OCI-M1 (cell line): Measurements from ENCODE around the gene SFXN3.

ENCODE experiments used
- DNase-seq: peaks from one replicate; lab custom pipeline; 2025; lab: John Stamatoyannopoulos, UW

SFXN3 gene

GRCh38 chr10:101000127-101000914 lies 30.7 kb upstream of the SFXN3 start:
- peak; percentile 41 for DNase-seq

GRCh38 chr10:101000915-101001658 lies 29.9 kb upstream of the SFXN3 start:
- DNase-seq = no peak

- DNase-seq = no peak
Observed at GRCh38 chr10:101001659-101002035, 29.4 kb upstream of the SFXN3 start.

GRCh38 chr10:101002456-101002855 lies 28.6 kb upstream of the SFXN3 start:
- DNase-seq = no peak

- DNase-seq = no peak
Observed at GRCh38 chr10:101003639-101004206, 27.3 kb upstream of the SFXN3 start.

GRCh38 chr10:101005361-101005760 lies 25.7 kb upstream of the SFXN3 start:
- DNase-seq = no peak

- DNase-seq = no peak
Observed at GRCh38 chr10:101005869-101006567, 25.0 kb upstream of the SFXN3 start.

GRCh38 chr10:101006593-101007098 lies 24.4 kb upstream of the SFXN3 start:
- DNase-seq = no peak

- no peak for DNase-seq
Observed at GRCh38 chr10:101007099-101007711, 23.8 kb upstream of the SFXN3 start.

GRCh38 chr10:101007915-101008822 lies 22.9 kb upstream of the SFXN3 start:
- no peak for DNase-seq

GRCh38 chr10:101008823-101009423 lies 22.1 kb upstream of the SFXN3 start:
- no peak for DNase-seq

GRCh38 chr10:101010329-101010728 lies 20.7 kb upstream of the SFXN3 start:
- no peak for DNase-seq

- DNase-seq = peak; percentile 80
Observed at GRCh38 chr10:101011517-101012423, 19.3 kb upstream of the SFXN3 start.

- DNase-seq = peak; percentile 94
Observed at GRCh38 chr10:101012525-101013364, 18.3 kb upstream of the SFXN3 start.

- no peak for DNase-seq
Observed at GRCh38 chr10:101013365-101013825, 17.6 kb upstream of the SFXN3 start.

GRCh38 chr10:101014230-101014884 lies 16.7 kb upstream of the SFXN3 start:
- DNase-seq = peak; percentile 88

GRCh38 chr10:101014966-101015581 lies 16.0 kb upstream of the SFXN3 start:
- no peak for DNase-seq
